GM11168 (cell line): Measurements from ENCODE around the gene SIRT7.
"Not testable (repeated sequence)": the region's sequence is repeated elsewhere in the genome, so short reads cannot be mapped to it uniquely, and the experiment has no call there.

Experiments used
- in situ Hi-C: fragments of 300-500 bp; cut with MboI; formaldehyde crosslinking; loops from one replicate; pipeline ENCODE4 v1.12.0; 2022; ENCODE audit warnings: low sequenced_read_pairs; ENCODE audit not compliant: unreplicated experiment

SIRT7 gene

DNA sequence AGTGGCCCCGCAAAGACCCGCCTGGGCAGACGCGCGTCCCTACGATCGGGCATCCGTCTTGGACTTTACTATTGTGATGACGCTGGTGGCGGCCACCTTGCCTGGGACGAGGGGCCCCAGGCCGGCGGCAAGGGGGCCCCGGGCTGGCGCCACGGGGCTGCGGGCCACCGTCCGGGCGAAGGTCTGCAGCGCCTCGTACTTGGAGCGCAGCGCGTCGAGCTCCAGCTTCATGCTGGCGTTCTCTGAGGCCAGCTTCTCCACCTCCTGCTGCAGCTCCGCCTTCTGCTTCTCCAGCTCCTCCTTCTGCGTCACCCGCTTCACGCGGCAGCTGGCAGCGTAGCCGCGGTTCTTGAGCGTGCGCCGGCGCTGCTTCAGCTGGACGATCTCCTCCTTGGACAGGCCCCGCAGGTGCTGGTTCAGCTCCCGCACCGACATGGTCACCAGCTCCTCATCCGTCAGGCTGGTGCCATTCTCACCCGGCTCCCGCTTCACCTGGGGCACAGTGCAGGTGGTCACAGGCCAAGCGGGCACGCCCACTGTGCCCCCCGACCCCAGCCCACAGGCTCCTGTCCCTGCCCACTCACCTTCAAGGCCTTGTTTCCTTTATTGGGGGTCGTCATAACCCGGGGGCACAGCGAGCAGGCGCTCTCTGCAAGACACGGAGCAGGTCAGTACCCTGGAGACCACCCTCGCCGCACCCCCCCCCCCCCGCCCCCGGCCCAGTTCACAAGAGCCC is 4.8 kb upstream of the SIRT7 start:
- in situ Hi-C loops, result no loop called here

GRCh38 chr17:81921996-81922565 is 4.1 kb upstream of the SIRT7 start:
- in situ Hi-C loops, result no loop called here

GRCh38 chr17:81921537-81921862 is 3.5 kb upstream of the SIRT7 start:
- in situ Hi-C loops, result no loop called here

DNA sequence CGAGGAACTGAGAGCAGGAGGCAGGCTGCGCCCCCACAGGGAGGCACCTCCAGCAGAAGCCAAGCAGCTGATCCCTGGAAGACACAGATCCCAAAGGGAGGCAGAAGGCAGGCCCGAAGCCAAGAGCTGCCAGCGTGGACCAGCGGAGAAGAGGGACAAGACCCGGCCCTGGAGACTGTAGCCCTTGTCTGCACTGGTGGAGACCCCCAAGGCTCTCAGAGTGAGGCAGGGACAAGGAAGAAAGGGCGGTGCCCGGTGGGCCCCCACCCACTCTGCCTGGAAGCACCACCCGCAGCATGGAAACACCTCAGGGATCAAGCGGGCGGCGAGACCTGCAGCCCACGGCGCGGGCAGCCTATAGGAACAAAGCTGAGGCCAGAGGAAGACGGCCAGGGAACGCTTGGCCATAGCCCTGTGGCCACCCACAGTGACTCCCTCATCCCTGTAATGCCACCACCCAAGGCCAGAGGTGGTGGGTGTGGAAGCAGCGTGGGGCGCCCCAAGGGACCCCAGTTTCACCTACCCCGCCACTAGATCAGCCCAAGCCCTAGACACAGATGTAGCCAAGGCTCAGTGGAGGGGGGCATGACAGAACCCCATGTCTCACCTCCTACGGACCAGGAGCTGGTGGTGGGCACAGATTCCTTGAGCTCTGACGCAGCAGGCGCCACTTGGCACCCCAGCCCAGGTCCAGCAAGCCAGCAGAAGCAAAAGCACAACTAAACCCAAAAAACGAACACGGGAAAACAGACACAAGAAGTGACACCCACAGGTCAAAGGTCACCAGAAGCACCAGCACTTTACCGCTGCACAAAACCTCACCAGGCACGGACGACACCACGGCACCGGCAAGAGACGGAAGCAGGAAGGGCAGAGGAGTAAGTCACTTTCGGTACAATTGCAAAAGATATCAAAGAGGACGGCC is 2.9 kb upstream of the SIRT7 start:
- in situ Hi-C loops, result no loop called here

DNA sequence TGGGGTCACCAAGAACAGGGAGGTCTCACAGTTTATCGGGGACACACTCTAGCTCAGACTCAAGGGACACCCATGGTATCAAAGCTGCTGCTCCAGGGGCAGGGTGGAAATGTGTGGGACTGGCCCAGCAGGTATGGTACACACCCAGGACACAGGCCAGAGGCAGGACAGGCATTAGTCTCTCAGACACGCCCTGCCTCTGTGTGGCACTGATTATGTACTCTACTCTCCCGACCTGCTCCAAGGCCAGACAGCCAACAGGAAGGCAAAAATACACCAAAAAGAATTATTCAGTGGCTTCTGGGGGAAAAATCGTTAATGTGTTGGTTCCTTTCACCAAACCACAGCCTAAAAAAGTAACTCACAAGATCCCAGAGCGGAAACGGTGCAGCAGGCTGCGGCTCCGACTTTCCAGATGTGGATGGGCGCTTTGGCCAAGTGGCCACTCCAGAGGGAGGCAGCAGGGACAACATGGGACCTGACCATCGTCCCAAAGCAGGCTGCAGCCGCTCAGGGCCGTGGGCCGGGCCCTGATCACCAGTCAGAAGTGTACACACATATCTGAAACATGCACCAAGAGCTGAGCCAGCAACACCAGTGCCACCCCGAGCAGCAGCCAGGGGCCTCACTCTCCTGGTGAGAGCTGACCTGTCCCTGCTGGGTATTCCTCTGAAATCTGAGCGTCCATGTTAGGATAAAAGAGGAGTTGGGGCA is 1.0 kb upstream of the SIRT7 start:
- in situ Hi-C loops, result no loop called here

- in situ Hi-C loops, result not testable (repeated sequence)
Measured at GRCh38 chr17:81918333-81918669, 325 bp upstream of the SIRT7 start.

- in situ Hi-C loops, result no loop called here
Measured at GRCh38 chr17:81916234-81917001, 1.6 kb downstream of the SIRT7 start.

- in situ Hi-C loops, result no loop called here
Measured at GRCh38 chr17:81915331-81915730, 2.6 kb downstream of the SIRT7 start.

DNA sequence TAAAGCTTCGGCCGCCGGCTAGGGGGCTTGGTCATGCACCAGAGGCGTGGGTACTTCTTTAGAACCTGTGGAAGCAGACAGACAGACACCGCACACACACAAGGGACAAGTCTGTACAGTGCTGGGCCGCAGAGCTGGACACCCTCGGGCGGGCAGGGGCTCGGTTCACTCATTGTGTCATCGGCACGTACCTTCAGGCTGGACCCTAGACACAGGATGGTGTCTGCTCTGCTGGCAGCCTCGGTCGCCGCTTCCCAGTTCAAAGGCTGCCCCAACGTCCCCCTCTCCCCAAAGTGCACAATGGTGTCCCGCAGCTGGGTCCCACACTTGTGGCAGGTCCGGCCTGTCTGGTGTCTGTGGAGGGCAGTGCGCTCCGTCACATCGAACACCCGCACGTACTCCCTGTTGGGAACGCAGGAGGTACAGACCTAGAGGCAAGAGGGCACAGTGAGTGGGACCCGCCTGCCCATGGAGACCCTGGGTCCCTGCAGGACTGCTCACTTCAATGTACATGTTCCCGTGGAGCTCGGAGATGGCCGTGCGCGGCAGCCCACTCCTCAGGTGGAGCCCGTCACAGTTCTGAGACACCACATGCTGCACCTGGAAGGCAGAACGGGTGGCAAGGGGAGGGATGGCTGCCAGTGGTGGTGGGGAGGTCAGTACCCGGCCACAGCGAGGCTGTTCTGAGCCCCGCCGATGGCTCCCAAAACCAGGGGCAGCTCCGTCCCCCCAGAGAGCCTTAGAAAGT is 3.7 kb downstream of the SIRT7 start:
- in situ Hi-C loops, result no loop called here

- in situ Hi-C loops, result no loop called here
Measured at GRCh38 chr17:81913394-81914102, 4.4 kb downstream of the SIRT7 start.

DNA sequence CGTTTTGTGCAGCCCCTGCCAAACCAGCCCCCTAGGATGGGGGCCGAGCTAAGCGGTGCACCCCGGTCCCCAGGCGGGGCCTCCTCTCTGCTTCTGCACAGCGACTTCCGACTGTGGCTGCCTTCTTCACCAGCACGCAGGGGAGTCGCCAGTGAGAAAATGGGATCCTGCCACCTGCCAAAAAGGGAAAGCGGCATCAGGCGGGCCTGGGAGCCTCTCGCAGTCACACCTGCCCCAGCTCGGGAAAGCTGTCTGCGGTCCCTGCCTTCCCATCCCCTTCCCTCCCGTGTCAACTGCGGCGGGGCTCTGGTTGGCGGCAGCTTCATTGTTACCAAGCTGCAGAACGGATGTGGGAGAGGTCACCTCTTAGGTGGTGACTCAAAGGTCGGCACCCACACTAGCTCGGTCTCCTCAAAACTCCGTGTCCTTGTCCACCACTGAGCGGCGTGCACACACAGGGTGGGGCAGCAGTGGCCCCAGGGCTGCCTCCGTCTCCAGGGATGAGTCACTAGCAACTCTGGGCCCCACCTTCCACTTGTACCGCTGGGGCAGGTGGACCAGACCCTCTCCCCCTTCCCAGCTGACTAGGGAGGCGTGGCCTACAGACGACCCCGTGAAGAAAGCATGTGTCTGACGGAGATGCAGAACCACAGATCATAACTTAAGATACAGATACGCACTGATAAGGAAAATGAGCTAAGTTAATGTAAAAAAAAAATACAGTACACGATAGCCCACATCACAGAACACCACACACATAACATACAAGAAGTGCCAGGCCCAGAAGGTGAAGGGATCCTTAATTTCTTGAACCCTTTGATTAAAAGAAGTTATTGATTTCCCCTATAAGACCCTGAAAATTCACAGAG is 5.3 kb downstream of the SIRT7 start:
- in situ Hi-C loops, result no loop called here

DNA sequence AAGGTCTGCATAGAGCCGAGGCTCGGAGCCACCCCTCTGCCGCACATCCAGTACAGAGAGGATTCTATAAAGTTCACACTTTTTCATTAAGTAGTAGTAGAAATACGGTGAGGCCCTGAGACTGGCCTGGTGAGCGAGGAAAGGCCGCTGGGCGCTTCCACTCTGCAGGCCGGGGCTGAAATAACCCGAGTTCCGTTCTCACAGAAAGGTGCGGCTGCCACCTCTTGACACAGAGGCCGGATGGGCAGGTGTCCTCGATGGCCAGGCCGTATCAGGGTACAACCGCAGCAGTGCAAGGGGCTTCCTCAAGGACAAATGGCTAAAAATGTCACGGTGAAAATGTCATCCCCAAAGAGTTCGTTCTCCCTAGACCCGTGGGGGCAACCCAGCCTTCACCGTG is 6.0 kb downstream of the SIRT7 start:
- in situ Hi-C loops, result no loop called here

- in situ Hi-C loops, result no loop called here
Measured at GRCh38 chr17:81911277-81911961, 6.6 kb downstream of the SIRT7 start, which contains the start of gene PCYT2. TSS of gene PCYT2 (minus strand) at chr17:81911399. CDS start at chr17:81911355, 44 bp downstream.

- in situ Hi-C loops, result no loop called here
Measured at GRCh38 chr17:81910840-81911276, 7.1 kb downstream of the SIRT7 start.

DNA sequence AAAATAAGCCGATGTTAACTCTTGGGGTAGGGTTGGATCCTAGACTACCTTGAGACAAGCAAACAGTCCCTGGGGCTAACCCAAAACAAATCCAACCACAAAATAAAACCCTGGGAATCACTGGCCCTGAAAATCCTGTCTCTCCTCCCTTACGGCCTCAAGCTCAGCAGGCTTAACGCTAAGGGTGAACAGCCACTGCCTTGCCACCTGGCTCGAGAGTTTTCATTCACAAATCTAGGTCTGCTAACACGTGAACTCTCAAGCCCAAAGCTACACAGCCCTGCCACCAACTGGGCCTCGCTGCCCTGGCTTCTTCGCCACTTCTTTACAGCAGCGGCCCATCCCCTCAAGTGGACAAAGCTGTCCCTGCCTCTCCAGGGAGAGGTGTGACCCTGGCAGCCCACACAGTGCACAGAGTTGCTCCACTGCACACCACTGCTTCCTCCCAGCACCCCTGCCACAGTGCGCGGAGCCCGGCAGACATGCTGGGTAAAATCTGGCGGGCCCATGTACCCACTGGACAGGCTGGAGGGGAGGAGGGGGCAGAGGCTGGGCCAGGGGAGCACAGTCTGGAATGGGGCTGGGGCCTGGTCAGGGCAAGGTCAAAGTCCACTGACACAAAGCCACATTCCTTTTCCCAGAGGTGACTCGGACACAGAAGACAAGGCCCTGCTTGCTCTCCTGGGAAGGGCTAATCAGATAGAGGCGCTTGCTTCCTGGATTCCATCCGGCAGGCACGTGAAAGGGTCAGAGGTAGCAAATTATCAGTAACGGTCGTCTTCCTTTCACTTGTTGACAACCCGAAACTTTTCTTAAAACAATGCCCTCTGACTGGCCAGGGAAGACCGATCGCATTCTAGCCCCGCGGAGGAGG is 7.8 kb downstream of the SIRT7 start:
- in situ Hi-C loops, result no loop called here

DNA sequence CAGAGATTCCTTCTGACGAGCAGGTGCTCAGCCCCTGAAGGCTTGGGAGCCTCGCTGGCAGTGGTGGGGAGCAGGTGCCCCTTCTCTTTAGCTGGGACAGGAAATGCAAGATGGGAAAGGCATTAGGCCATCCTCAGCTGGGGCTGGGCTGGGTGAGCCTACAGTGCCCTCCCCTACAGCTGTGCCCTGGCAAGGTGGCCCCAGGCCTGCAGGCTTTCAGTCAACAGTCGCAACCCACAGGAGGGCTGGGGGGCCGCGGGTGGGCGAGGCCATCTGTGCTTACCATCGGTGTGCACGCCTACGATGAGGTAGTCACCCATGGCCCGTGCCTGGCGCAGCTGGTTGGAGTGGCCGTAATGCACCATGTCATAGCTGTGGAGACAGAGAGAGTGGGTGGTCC is 8.7 kb downstream of the SIRT7 start:
- in situ Hi-C loops, result no loop called here
